GM10248 (cell line): ENCODE data around the gene RHOF.

ENCODE experiments used
- CTCF ChIA-PET: fragments of 300-600 bp; sonication (Branson Sonifier 250); formaldehyde crosslinking; extraction: SDS; loops from one replicate; lab custom pipeline; 2021; ENCODE audit warnings: antibody characterized with exemption; lab: Yijun Ruan, JAX
- POLR2A ChIA-PET: fragments of 350-650 bp; sonication (Branson Sonifier 250); formaldehyde crosslinking; extraction: SDS; loops from one replicate; lab custom pipeline; 2020; ENCODE audit warnings: antibody characterized with exemption; lab: Yijun Ruan, JAX
- DNase-seq: peaks from one replicate; pipeline ENCODE4 v3.0.0; 2012; ENCODE audit errors: extremely low spot score
- TF ChIP-seq, protein P1 (sequence below): IDR thresholded peaks from 2 replicates; pipeline ENCODE4 v1.5.1; 2012; ENCODE audit warnings: mild to moderate bottlenecking, low read depth; ENCODE audit errors: extremely low read depth, missing control alignments, control extremely low read depth

Gene RHOF

DNA sequence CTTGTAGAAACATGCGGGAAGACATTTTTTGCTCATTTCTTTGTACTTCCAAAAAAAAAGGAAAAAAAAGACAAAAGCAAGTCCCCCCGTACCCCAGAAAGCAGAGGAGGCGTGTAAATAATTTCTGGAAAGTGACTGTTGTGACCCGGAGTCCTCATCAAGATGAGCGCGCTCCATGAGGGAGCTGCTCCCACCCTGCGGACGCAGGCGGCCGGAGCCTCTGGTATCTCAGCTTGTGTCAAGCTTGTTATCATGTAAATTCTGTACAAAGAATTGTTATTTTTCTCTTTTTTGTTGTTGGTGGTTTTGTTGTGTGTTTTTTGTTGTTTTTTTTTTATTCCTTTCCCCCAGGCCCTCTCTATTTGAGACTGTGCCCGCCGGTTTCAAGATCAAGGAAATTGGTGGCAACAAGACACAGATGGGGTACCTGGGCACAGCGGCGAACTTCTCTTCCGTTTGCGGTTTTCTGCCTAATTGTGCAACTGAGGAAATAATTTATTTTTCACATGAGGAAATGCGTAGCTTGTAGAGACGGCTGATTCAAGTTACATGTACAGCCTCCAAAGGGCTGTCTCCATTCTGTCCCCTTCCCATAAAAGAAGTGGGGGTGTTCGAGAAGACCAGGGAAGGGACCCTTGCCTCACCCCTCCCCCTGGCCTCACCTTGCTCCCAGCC, 38.2 kb upstream of the RHOF start:
- DNase-seq, result no peak
- POLR2A ChIA-PET, result no interaction called here
- TF ChIP-seq, protein P1, sequence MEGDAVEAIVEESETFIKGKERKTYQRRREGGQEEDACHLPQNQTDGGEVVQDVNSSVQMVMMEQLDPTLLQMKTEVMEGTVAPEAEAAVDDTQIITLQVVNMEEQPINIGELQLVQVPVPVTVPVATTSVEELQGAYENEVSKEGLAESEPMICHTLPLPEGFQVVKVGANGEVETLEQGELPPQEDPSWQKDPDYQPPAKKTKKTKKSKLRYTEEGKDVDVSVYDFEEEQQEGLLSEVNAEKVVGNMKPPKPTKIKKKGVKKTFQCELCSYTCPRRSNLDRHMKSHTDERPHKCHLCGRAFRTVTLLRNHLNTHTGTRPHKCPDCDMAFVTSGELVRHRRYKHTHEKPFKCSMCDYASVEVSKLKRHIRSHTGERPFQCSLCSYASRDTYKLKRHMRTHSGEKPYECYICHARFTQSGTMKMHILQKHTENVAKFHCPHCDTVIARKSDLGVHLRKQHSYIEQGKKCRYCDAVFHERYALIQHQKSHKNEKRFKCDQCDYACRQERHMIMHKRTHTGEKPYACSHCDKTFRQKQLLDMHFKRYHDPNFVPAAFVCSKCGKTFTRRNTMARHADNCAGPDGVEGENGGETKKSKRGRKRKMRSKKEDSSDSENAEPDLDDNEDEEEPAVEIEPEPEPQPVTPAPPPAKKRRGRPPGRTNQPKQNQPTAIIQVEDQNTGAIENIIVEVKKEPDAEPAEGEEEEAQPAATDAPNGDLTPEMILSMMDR, result no peak
- CTCF ChIA-PET, result interaction anchor here (1.3 kb wide), 2 partner anchors 20 to 37 kb away, joined by 3 to 4 read pairs; no protein-coding TSS in a partner anchor

DNA sequence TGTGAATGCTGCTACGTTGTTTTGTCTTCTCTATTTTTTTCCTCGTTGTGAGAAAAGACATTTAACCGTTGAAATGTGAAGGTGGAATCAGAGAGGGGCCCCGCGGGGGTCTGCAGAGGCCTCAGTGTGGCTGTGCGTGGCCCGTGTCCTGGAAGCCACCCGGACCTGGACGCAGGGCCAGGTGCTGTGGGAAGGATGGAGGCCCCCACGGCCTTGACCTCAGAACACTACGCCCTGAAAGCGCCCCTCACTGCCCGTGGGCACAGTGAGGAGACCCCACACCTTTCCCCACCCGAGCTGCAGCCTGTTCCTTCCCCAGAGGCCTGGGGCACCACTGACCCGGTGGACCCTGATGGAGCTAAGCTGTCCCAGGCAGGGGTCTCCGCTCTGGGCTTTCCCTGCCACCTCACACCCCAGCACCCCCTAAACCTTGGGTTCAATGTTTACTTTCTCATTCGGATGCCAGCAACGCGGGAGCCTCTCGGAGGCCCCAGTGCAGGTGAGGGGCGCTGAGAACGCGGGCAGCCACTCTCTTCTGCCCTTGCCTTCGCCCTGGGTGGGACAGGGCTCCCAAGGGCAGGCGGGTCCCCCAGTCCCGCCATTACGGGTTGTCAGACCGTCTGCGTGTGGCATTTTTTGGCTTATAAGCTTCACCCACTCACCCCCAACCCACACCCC, 37.2 kb upstream of the RHOF start:
- no peak for DNase-seq
- CTCF ChIA-PET, result interaction anchor here (0.7 kb wide), 1 partner anchor 36 kb away, joined by 3 read pairs; no protein-coding TSS in a partner anchor
- POLR2A ChIA-PET, result no interaction called here
- TF ChIP-seq, protein P1, result no peak

DNA sequence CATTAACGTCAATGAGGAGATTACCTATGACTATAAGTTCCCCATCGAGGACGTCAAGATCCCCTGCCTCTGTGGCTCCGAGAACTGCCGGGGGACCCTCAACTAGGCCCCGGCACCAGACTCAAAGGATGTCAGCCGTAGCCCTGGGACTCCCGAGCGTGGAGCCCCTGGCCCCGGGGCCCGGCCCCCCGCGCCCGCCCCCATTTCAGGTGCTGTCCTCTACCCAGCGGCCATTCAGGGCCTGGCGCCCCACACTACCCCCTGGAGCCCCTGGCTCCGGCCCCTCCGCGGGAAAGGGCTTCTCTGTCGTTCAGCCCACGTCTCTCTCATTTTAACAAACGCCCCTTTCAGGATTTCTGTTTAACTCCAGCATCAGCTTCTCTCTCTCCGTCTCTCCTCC, 36.6 kb upstream of the RHOF start:
- TF ChIP-seq, protein P1, result no peak
- no peak for DNase-seq
- CTCF ChIA-PET, result interaction anchor here (4.0 kb wide), 1 partner anchor 35 kb away, joined by 16 read pairs; no protein-coding TSS in a partner anchor
- POLR2A ChIA-PET, result no interaction called here

DNA sequence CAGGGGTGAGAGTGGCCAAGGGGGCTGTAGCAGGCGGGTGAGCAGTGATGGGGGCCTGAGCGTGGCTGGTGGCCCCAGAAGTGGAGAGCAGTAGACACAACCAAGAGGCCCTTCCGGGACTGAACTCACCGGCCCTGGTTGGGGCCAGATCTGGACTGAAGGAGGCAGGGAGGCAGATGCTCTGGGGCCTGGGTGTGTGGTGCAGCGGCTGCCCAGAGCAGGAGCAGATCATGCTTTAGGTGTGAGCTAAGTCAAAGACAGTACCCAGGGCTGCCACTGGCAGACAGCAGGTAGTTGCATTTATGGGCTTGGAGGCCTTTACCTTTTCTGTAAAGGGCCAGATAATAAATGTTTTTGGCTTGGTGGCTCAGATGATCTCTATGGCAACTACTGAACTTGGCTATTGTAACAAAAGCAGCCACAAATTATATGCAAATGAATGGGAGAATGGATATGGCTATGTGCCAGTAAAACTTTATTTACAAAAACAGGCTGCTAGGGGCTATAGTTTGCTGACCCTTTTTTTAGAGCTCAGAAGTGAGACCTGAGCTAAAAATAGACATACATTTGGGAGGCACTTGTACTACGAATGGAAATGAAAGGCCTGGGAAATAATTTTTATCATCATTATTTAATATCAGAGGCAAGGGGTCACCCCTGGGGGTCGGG, 35.9 kb upstream of the RHOF start:
- POLR2A ChIA-PET, result no interaction called here
- TF ChIP-seq, protein P1, result no peak
- DNase-seq, result no peak
- CTCF ChIA-PET, result interaction anchor here (3.1 to 7.1 kb wide), 3 partner anchors 9 to 35 kb away, joined by 16 to 66 read pairs (median 19); no protein-coding TSS in a partner anchor

DNA sequence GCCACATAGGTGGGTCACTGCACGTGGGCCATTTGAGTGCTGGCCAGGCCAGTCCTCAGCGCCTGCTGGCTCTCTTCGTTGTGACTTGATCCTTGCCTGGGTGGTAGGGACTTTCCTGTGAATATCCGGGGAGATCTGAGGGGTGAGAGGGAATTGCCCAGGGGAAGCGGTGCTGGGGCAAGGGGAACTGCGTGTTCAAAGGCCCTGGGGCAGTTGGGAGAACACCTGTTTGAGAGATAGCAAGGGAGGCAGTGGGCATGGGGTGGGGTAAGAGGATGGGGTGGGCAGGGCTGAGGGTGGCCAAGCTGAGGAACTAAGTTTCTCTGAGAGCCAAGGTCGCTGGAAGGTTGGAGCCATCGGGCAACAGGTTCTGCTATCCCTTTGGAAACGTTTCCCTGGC, 35.3 kb upstream of the RHOF start:
- TF ChIP-seq, protein P1, result no peak
- no peak for DNase-seq
- CTCF ChIA-PET, result interaction anchor here (3.1 to 7.1 kb wide), 3 partner anchors 10 to 34 kb away, joined by 16 to 66 read pairs (median 19); no protein-coding TSS in a partner anchor
- POLR2A ChIA-PET, result no interaction called here

DNA sequence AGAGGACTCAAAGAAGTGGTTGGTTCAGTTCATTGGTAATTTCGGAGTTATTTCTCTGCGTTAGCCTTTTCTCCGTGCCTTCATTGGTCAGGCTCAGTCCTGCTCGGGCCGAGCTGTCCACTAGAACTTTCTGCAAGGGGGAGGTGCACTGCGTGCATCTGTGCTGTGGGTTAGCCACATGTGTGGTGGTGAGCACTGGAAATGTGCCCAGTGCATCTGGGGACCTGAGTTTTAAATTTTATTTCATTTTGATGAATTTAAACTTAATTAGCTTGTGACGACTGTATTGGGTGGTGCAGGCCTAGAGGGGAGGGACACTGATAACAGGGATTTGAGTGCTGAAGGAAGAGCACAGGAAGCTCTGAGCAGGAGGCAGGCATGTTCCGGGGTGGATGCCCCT, 34.8 kb upstream of the RHOF start:
- TF ChIP-seq, protein P1, result no peak

More for the DNA sequence above, 34.8 kb upstream of the RHOF start:
- ChIA-PET CTCF (interaction anchor here (1.0 to 7.1 kb wide), 4 partner anchors 10 to 34 kb away, joined by 5 to 66 read pairs (median 18); no protein-coding TSS in a partner anchor), POLR2A (no interaction called here)
- no peak for DNase-seq
